Activated CD4-positive, alpha-beta T cell treated with anti-CD3 and anti-CD28 coated beads, Interleukin-2, amount 10 ng/mL, durations not matched to agents 24 days and 14 days (primary cell): ENCODE data around the gene NEDD8. TPM values are rescaled to one million over a fixed set of nuclear protein-coding genes. Genes with fewer than 3 reads are reported as not detected.

ENCODE experiments used
- DNase-seq: peaks from one replicate; pipeline ENCODE4 v3.0.0; 2022
- H3K27ac Mint-ChIP-seq: one replicate; pipeline ENCODE4 v1.8.0; 2022; ENCODE audit warnings: mild to moderate bottlenecking, mixed read lengths
- H3K27me3 Mint-ChIP-seq: one replicate; pipeline ENCODE4 v1.8.0; 2022; ENCODE audit warnings: mixed read lengths
- H3K36me3 Mint-ChIP-seq: one replicate; pipeline ENCODE4 v1.8.0; 2022; ENCODE audit warnings: low read depth, mild to moderate bottlenecking, mixed read lengths
- H3K4me1 Mint-ChIP-seq: one replicate; pipeline ENCODE4 v1.8.0; 2021; ENCODE audit warnings: mixed read lengths
- H3K4me3 Mint-ChIP-seq: one replicate; pipeline ENCODE4 v1.8.0; 2022; ENCODE audit warnings: mild to moderate bottlenecking, moderate library complexity, mixed read lengths
- H3K9me3 Mint-ChIP-seq: one replicate; pipeline ENCODE4 v1.8.0; 2021; ENCODE audit warnings: mixed read lengths
- intact Hi-C: fragments of 100-400 bp; cut with micrococcal nuclease; formaldehyde crosslinking; loops from one replicate; pipeline ENCODE4 v1.15.1; 2023
- total RNA-seq: library from RNA; stranded (reverse); gene quantifications from 2 replicates; pipeline ENCODE4 v1.2.3, GENCODE V29; 2022

NEDD8 gene
- total RNA-seq, 1 donor from 2014 or later: 190 TPM

DNA sequence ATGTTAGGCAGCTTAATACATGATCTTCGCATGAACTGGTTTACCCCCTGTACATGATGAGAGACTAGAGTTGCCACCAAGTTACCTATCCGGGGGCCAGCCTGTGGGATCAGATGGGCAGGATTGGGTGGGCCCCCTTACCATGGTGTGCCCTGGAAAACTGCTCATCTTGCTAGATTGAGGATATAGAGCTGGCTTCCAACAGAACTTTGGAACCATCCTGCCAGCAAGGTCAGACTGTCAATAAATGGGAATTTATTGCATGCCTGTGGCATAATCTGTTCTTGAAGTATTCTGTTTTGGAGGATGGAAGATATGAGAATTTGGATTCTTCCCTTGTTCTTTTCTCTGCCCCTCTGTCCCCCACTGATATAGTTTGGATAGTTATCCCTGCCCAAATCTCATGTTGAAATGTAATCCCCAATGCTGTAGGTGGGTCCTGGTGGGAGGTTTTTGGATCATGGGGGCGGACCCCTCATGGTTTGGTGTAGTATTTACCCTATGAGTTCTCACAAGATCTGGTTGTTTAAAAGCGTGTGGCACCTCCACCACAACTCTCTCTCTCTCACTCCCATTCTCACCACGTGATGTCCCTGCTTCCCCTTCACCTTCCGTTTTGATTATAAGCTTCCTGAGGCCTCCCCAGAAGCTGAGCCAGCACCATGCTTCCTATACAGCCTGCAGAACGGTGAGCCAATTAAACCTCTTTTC, 33.2 kb downstream of the NEDD8 start:
- intact Hi-C loops: no loop called here
- Mint-ChIP-seq H3K4me3 (peak overlapping the region; percentile 11), H3K36me3 (peaks cover 64% of the 10 kb centered on the region), H3K9me3 (peaks cover 11% of the 10 kb centered on the region), H3K27ac (peak overlapping the region; percentile 21), H3K4me1 (peaks cover 39% of the 10 kb centered on the region), H3K27me3 (no peaks in the 10 kb centered on the region)
- DNase-seq: no peak

DNA sequence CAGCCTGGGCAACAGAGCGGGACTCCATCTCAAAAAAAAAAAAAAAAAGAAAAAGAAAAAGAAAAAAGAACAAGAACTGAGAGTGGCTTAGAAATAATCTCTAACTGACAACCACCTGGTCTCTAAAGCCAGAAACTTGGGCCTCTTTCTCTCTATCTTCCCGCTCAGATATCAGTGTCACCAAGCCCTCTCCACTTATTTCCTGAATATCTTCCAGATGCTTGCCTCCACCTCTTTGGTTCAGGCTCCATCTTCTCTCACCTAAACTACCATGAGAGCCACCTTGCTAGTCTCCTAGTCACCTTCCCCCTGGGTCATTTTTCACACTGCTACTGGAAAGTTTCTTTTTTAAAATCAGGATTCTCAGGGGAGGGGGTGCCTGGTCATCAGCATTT, 35.1 kb downstream of the NEDD8 start:
- peaks cover 60% of the 10 kb centered on the region for H3K36me3 Mint-ChIP-seq
- H3K9me3 Mint-ChIP-seq: peaks cover 5% of the 10 kb centered on the region
- H3K27me3 Mint-ChIP-seq: no peaks in the 10 kb centered on the region
- intact Hi-C loops: no loop called here
- no peak for DNase-seq
- H3K4me1 Mint-ChIP-seq: peaks cover 47% of the 10 kb centered on the region
- H3K27ac Mint-ChIP-seq: peak overlapping the region; percentile 65
- H3K4me3 Mint-ChIP-seq: peak overlapping the region; percentile 87

DNA sequence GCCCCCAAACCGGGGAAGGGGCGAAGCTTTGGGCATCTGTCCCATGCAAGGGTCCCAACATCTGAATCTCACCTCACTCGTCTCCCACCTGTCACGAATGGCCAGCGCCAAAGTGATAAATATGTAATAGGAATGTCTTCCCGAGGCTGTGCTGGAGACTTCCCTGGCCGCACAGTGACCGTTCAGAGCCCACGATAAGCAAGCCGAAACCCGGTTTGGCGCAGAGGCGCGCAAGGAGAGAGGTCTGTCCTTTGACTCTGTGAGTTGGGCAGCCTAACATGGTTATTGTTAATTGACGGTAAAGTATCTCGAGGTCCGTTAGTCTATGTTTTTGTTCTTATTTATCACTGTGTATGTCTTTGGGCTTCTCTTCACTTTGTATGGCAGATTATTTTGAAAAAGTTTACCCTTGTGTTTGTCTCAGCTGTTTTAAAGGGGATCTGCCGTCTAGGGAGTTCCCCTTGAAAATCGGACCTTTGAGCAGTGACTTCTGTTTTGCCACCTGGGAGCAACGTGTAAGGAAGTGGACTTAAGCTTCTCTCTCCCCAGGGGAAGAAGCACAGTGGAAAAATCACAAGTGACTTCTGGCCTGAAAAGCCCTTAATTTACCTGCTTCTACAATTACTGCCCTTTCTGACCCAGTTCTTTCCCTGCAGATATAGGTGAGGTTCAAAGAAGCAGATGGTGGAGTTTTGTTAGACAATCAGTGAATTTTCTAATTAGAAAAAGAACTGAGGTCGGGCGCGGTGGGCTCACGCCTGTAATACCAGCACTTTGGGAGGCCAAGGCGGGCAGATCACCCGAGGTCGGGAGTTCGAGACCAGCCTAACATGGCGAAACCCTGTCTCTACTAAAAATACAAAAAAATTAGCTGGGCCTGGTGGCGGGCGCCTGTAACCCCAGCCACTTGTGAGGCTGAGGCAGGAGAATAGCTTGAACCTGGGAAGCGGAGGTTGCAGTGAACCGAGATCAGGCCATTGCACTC, 35.8 kb downstream of the NEDD8 start:
- peak overlapping the region; percentile 96 for H3K27ac Mint-ChIP-seq
- H3K4me1 Mint-ChIP-seq: peaks cover 48% of the 10 kb centered on the region
- no peaks in the 10 kb centered on the region for H3K27me3 Mint-ChIP-seq
- H3K9me3 Mint-ChIP-seq: peaks cover 1% of the 10 kb centered on the region
- DNase-seq: peak; percentile 60
- peaks cover 59% of the 10 kb centered on the region for H3K36me3 Mint-ChIP-seq
- intact Hi-C loops: no loop called here
- H3K4me3 Mint-ChIP-seq: peak overlapping the region; percentile 87

DNA sequence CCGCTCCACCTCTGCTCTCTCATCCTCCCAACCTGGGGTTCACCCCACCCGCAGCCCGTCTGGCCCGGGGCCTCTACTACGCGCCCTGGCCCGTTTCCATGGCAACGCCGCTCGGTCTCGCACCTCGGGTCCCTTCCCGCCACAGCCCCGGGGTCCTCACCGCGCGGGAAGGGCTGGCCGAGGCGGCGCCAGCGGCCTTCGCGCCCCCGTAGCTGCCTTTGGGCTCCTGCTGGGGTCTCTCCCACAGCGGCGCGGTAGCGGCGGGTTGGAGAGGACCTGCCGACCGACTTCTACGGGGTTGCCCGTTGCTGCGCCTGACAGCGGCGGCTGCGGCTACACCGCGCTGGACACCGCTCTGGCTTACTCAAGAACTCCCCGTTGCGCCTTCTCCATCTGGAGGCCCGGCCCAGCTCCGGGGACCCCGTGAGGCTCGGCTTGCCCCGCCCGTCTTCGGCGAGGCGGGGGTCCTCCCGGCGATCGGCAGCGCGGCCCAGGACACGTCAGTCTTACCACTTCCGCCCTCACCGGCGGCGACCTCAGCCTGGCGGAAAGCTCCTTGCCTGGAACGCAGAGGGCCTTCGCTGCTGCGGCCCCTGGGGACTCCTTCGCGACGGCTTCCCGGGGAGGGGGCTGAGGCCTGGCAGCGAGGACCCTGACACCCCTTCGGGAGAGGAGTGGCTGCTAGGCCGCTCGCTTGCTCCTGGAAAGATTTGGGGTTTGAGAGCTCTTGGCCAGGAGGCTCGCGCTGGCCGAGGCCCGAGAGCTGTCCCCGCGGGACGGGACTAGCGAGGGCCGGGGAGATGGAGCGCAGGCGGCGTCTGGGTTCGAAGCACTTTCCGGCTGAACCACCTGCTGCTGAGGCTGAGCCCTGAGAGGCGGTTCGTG, 36.7 kb downstream of the NEDD8 start, which contains the start of gene TM9SF1:
TM9SF1 (minus strand) TSS at position 256 of the 885 bp plus-strand sequence. CDS start 422 bp downstream, outside the sequence.
- peak within 1 kb of the TSS; percentile 87 for H3K4me3 Mint-ChIP-seq
- DNase-seq: peak; percentile 97
- peak within 1 kb of the TSS; percentile 96 for H3K27ac Mint-ChIP-seq
- intact Hi-C loops: loop anchor here (1.0 kb wide), 2 partner anchors 18 to 81 kb away; partner anchors contain the start of genes CHMP4A, DCAF11 and NRL
- no peaks in the 10 kb centered on the region for H3K27me3 Mint-ChIP-seq
- no peaks in the 10 kb centered on the region for H3K9me3 Mint-ChIP-seq
- H3K36me3 Mint-ChIP-seq: peaks cover 58% of the 10 kb centered on the region
- H3K4me1 Mint-ChIP-seq: peaks cover 46% of the 10 kb centered on the region

DNA sequence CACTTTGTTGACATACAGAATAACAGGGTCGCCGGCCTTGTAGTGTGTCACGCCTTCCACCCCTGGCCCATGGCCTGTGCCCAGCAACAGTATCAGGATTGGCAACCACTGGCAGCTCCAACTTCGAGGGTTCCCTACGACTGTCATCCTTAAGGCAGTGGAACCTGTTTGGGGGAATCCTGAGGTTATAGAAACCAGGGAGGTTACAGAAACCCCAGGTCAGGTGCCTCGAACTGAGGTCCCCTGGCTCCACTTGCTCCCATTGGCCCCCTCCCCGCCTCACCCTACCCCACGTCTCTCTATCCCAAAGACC, 37.3 kb downstream of the NEDD8 start:
- no peaks in the 10 kb centered on the region for H3K9me3 Mint-ChIP-seq
- H3K4me1 Mint-ChIP-seq: peaks cover 46% of the 10 kb centered on the region
- peaks cover 58% of the 10 kb centered on the region for H3K36me3 Mint-ChIP-seq
- peak overlapping the region; percentile 87 for H3K4me3 Mint-ChIP-seq
- no peaks in the 10 kb centered on the region for H3K27me3 Mint-ChIP-seq
- DNase-seq: no peak
- peak overlapping the region; percentile 96 for H3K27ac Mint-ChIP-seq
- intact Hi-C loops: loop anchor here (1.0 kb wide), 2 partner anchors 18 to 81 kb away; partner anchors contain the start of genes CHMP4A, DCAF11 and NRL

DNA sequence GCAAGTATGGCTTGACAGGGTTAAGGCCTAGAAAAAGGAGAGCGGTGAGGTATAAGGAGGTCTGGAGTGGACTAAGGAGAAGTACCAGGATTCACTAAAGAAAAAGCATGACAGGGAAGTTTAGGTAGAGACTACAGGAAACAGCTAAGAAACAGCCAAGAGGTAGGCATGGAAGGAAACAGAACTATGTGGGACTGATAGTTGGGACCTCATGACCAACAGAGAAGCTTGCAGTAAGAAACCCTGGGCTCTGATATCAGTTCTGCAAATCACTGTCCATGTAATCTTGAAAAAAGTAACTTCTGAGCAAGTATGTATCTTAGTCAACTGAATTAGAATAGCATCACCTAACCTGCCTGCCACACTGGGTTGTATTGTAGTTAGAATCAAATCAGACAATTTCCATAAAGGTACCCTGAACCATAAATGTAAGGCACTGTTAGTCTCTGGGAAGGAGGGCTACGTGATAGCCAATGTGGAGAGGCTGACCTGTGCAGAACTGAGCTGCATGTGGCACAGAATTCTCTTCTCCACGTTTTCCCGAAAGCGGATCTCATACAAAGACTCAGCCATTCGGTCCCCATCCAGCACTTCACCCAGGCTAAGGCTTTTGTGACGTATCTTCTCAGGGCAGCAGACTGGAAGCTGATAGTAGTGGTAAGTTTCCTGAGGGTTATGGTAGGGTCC, 37.8 kb downstream of the NEDD8 start:
- peaks cover 49% of the 10 kb centered on the region for H3K4me1 Mint-ChIP-seq
- H3K36me3 Mint-ChIP-seq: peaks cover 57% of the 10 kb centered on the region
- peak overlapping the region; percentile 96 for H3K27ac Mint-ChIP-seq

GRCh38 chr14:24192933-24193332, 39.2 kb downstream of the NEDD8 start:
- Mint-ChIP-seq H3K9me3 (no peaks in the 10 kb centered on the region), H3K36me3 (peaks cover 51% of the 10 kb centered on the region), H3K4me3 (peak overlapping the region; percentile 17), H3K27ac (no peak overlapping the region), H3K4me1 (peaks cover 44% of the 10 kb centered on the region), H3K27me3 (no peaks in the 10 kb centered on the region)
- DNase-seq: peak; percentile 57
- intact Hi-C loops: no loop called here

More for the DNA sequence above, 37.8 kb downstream of the NEDD8 start:
- intact Hi-C loops: no loop called here
- no peak for DNase-seq
- peak overlapping the region; percentile 87 for H3K4me3 Mint-ChIP-seq
- no peaks in the 10 kb centered on the region for H3K27me3 Mint-ChIP-seq
- H3K9me3 Mint-ChIP-seq: no peaks in the 10 kb centered on the region

GRCh38 chr14:24190416-24190815, 41.8 kb downstream of the NEDD8 start:
- Mint-ChIP-seq H3K36me3 (peaks cover 55% of the 10 kb centered on the region), H3K4me3 (no peak overlapping the region), H3K9me3 (no peaks in the 10 kb centered on the region), H3K4me1 (peaks cover 45% of the 10 kb centered on the region), H3K27me3 (no peaks in the 10 kb centered on the region), H3K27ac (no peak overlapping the region)
- no peak for DNase-seq
- intact Hi-C loops: no loop called here

DNA sequence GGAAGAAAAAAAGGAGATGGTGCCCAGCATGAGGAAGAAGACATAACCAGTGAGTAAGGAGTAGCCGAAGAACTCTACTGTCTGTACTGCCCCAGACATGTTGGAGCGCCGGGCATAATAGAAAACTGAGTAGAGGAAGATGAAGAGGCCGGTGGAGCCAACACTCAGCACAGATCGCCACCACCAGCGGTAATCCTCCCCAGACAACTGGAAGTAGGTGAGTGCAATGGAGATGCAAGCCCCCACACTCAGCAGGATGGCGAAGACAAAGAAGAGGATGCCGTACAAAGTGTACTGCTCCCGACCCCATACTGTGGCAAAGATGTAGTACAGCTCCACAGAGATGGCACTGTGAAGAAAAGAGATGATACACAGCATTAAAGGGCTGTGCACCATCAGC, 42.7 kb downstream of the NEDD8 start:
- Mint-ChIP-seq H3K36me3 (peaks cover 56% of the 10 kb centered on the region), H3K9me3 (no peaks in the 10 kb centered on the region), H3K27ac (peak overlapping the region; percentile 93), H3K4me1 (peaks cover 39% of the 10 kb centered on the region), H3K4me3 (peak overlapping the region; percentile 92), H3K27me3 (no peaks in the 10 kb centered on the region)
- DNase-seq: peak; percentile 61
- intact Hi-C loops: loop anchor here (2.0 kb wide), 1 partner anchor 43 kb away; the partner anchor contains the start of genes PSME2 and RNF31

DNA sequence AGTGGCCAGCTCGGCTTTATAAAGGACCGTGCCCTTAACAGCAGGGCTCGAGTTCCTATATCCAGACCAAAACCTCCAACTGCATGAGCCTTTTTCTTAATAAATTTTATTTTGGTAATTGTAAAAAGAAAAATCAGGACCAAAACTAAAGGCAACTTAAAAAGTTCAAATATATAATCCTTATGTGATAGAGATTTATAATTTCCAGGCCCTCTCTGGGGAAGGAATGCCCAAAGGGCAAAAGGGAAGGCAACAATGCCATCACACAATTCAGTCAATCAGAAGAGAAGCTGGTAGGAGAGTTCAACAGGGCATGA, 43.1 kb downstream of the NEDD8 start:
- intact Hi-C loops: loop anchor here (2.0 kb wide), 1 partner anchor 42 kb away; the partner anchor contains the start of genes PSME2 and RNF31
- H3K36me3 Mint-ChIP-seq: peaks cover 54% of the 10 kb centered on the region
- H3K9me3 Mint-ChIP-seq: no peaks in the 10 kb centered on the region
- H3K4me3 Mint-ChIP-seq: peak overlapping the region; percentile 92
- no peaks in the 10 kb centered on the region for H3K27me3 Mint-ChIP-seq
- DNase-seq: no peak
- H3K27ac Mint-ChIP-seq: peak overlapping the region; percentile 93
- H3K4me1 Mint-ChIP-seq: peaks cover 34% of the 10 kb centered on the region

DNA sequence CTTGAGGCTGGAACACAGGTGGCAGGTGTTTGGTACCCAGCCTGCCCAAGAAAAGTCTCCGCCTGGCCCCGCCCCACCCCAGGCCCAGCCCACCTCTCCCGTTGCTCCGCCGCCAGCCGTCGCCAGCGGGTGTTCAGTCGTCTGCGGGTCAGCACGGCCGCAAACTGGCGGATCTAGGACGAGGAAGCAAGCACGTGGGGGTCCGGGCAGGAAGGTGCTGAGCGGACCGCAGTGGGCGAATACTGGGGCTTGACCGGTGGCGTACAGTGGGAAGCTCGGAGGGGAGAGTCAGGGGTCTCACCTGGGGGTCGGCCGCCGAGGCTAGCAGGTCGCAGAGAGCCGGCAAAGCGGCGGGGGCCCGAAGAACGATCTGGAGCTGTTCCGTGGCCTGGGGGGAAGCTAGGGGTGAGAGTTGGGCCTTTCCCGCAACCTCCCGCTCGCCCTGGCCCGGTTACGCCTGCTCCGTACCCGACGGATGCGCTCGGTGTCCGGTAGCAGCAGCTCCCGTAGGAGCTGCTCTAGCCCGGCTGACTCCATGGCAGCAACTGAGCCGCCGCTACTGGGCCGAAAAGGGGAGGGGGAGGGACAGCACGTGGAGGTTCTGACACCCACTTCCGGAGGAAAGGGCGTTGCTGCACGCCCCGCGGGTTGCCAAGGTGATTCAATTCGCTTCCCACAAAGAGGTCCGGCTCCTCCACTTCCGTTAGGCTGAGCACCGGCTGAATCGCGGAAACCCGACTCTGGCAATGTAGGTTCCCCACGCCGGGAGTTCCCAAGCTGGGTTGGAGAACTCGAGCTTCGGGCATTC, 43.7 kb downstream of the NEDD8 start, which contains the start of gene IPO4:
IPO4 (minus strand) TSS at position 566 of the 808 bp plus-strand sequence; CDS start at position 537, 29 bp downstream.
- DNase-seq: peak; percentile 98
- Mint-ChIP-seq H3K4me3 (peak within 1 kb of the TSS; percentile 92), H3K27ac (peak within 1 kb of the TSS; percentile 93), H3K36me3 (peaks cover 56% of the 10 kb centered on the region), H3K27me3 (no peaks in the 10 kb centered on the region), H3K4me1 (peaks cover 33% of the 10 kb centered on the region), H3K9me3 (no peaks in the 10 kb centered on the region)
- intact Hi-C loops: loop anchor here (1.0 to 2.0 kb wide), 4 partner anchors 27 to 54 kb away; partner anchors contain the start of genes GMPR2, IRF9, NEDD8 and PSME2

DNA sequence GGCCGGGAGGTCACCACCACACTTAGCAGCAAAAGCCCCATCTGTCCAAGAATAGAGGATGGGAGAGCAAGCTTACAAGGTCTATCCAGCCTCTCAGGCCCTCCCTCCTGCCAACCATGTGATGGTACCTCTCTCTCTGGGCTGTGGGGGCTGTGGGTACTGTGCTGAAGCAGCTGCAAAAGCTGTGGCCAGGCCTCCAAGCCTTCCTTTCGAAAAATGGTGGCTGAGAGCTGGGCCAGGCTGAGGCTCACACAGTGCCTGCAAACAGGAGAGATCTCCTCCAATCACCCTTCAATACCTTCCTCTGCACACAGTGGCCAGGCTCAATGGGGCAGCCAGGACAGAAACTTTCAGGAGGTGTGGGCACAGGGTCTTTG, 44.6 kb downstream of the NEDD8 start:
- Mint-ChIP-seq H3K36me3 (peaks cover 57% of the 10 kb centered on the region), H3K4me1 (peaks cover 27% of the 10 kb centered on the region), H3K4me3 (peak overlapping the region; percentile 92), H3K27ac (peak overlapping the region; percentile 93), H3K9me3 (no peaks in the 10 kb centered on the region), H3K27me3 (no peaks in the 10 kb centered on the region)
- no peak for DNase-seq
- intact Hi-C loops: no loop called here
